GM12891 (cell line): ENCODE results near the gene CEACAM19.

Source experiments
- POLR2A ChIP-seq: IDR thresholded peaks from 2 replicates; pipeline ENCODE4 v1.6.1; 2011; ENCODE audit warnings: low read depth, low read length, control low read depth
- POLR2AphosphoS5 ChIP-seq: IDR thresholded peaks from 2 replicates; pipeline ENCODE4 v1.6.1; 2011; ENCODE audit warnings: low read depth, low read length, control low read depth
- POU2F2 ChIP-seq: IDR thresholded peaks from 2 replicates; pipeline ENCODE4 v1.6.1; 2011; ENCODE audit warnings: low read depth, mild to moderate bottlenecking, control low read depth, low read length, moderate library complexity
- SPI1 ChIP-seq: IDR thresholded peaks from 2 replicates; pipeline ENCODE4 v1.6.1; 2011; ENCODE audit warnings: low read depth, low read length, control low read depth
- TAF1 ChIP-seq: IDR thresholded peaks from 2 replicates; pipeline ENCODE4 v1.6.1; 2011; ENCODE audit warnings: low read depth, low read length, control low read depth

GRCh38 chr19:44700547-44700946 lies 29.3 kb downstream of the CEACAM19 start:
- TF ChIP-seq POLR2A, result no peak
- no peak for TF ChIP-seq POLR2AphosphoS5
- TF ChIP-seq TAF1, result no peak
- TF ChIP-seq SPI1, result no peak
- TF ChIP-seq POU2F2, result no peak
